IPS-18c (cell line): ENCODE results near the gene SLC3A2.

Experiments
- H3K4me3 ChIP-seq: 2 replicates; pipeline ENCODE4 v1.7.0; 2013; ENCODE audit warnings: low read depth, mild to moderate bottlenecking, low read length, moderate library complexity; ENCODE audit not compliant: insufficient read depth
- H3K9me3 ChIP-seq: one replicate; pipeline ENCODE4 v1.6.1; 2013; ENCODE audit warnings: mild to moderate bottlenecking, low read length, moderate library complexity; ENCODE audit not compliant: control insufficient read depth, insufficient read depth

Gene SLC3A2

GRCh38 chr11:62892077-62892922 lies 11.6 kb downstream of the SLC3A2 start:
- no peak overlapping the region for H3K4me3 ChIP-seq
- no peaks in the 10 kb centered on the region for H3K9me3 ChIP-seq

- Histone ChIP-seq H3K9me3 (no peaks in the 10 kb centered on the region), H3K4me3 (no peak overlapping the region)
These were observed 14.8 kb downstream of the SLC3A2 start for GRCh38 chr11:62895501-62895900.

GRCh38 chr11:62896049-62896448 lies 15.4 kb downstream of the SLC3A2 start:
- no peaks in the 10 kb centered on the region for H3K9me3 ChIP-seq
- no peak overlapping the region for H3K4me3 ChIP-seq

- H3K9me3 ChIP-seq: no peaks in the 10 kb centered on the region
- no peak overlapping the region for H3K4me3 ChIP-seq
These were observed 16.6 kb downstream of the SLC3A2 start for GRCh38 chr11:62897311-62897710.

GRCh38 chr11:62898027-62898426 lies 17.3 kb downstream of the SLC3A2 start:
- Histone ChIP-seq H3K9me3 (no peaks in the 10 kb centered on the region), H3K4me3 (no peak overlapping the region)

GRCh38 chr11:62902932-62903331 lies 22.2 kb downstream of the SLC3A2 start:
- no peaks in the 10 kb centered on the region for H3K9me3 ChIP-seq
- no peak overlapping the region for H3K4me3 ChIP-seq

GRCh38 chr11:62905296-62905695 lies 24.6 kb downstream of the SLC3A2 start:
- Histone ChIP-seq H3K4me3 (no peak overlapping the region), H3K9me3 (no peaks in the 10 kb centered on the region)

GRCh38 chr11:62905927-62906531 lies 25.3 kb downstream of the SLC3A2 start:
- Histone ChIP-seq H3K9me3 (no peaks in the 10 kb centered on the region), H3K4me3 (no peak overlapping the region)

- Histone ChIP-seq H3K4me3 (no peak overlapping the region), H3K9me3 (no peaks in the 10 kb centered on the region)
These were observed 27.9 kb downstream of the SLC3A2 start for GRCh38 chr11:62908468-62909072.

- no peaks in the 10 kb centered on the region for H3K9me3 ChIP-seq
- H3K4me3 ChIP-seq: no peak overlapping the region
These were observed 28.6 kb downstream of the SLC3A2 start for GRCh38 chr11:62909107-62909894.

- H3K9me3 ChIP-seq: no peaks in the 10 kb centered on the region
- no peak overlapping the region; the same call in 1 of the 2 replicates for H3K4me3 ChIP-seq
These were observed 29.6 kb downstream of the SLC3A2 start for GRCh38 chr11:62910141-62910882.

- no peak overlapping the region for H3K4me3 ChIP-seq
- H3K9me3 ChIP-seq: no peaks in the 10 kb centered on the region
These were observed 30.7 kb downstream of the SLC3A2 start for GRCh38 chr11:62911137-62912130.

- Histone ChIP-seq H3K9me3 (no peaks in the 10 kb centered on the region), H3K4me3 (no peak overlapping the region)
These were observed 31.6 kb downstream of the SLC3A2 start for GRCh38 chr11:62912268-62912667.

GRCh38 chr11:62914416-62914815 lies 33.7 kb downstream of the SLC3A2 start:
- Histone ChIP-seq H3K9me3 (no peaks in the 10 kb centered on the region), H3K4me3 (no peak overlapping the region)

GRCh38 chr11:62917906-62918502 lies 37.3 kb downstream of the SLC3A2 start:
- peaks cover 2% of the 10 kb centered on the region for H3K9me3 ChIP-seq
- H3K4me3 ChIP-seq: no peak overlapping the region
